Measurements from ENCODE around the gene MPG.

DNA sequence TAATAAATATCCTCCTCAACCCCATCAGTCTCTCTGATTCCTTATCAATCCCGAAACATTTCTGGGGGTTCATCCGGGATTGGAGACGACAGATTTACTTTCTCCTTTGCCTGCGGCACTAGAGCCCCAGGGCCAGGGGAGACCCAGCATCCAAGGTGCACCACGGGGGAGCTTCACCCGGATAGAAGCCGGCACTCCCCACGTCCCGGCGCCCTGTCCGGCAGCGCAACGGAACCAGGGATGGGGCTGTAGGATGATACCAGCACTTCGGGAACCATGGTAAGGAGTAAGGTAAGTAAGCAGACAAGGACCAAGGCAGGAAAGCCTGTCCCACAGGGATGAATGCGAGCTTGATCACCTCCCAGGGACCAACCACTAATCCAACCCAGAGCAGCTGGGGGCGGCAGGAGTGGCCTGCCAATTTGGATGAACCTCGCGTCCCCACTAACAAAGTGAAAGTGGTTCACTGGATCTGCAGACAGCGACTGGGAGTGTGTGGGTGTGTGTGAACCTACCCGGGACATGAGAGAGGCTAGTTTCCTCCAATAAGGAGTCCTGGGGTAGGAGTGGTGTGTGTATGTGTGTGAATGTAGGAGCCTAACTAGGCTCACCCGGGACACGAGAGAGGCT lies 36.5 kb upstream of the MPG start:
- TF ChIP-seq, protein P1, sequence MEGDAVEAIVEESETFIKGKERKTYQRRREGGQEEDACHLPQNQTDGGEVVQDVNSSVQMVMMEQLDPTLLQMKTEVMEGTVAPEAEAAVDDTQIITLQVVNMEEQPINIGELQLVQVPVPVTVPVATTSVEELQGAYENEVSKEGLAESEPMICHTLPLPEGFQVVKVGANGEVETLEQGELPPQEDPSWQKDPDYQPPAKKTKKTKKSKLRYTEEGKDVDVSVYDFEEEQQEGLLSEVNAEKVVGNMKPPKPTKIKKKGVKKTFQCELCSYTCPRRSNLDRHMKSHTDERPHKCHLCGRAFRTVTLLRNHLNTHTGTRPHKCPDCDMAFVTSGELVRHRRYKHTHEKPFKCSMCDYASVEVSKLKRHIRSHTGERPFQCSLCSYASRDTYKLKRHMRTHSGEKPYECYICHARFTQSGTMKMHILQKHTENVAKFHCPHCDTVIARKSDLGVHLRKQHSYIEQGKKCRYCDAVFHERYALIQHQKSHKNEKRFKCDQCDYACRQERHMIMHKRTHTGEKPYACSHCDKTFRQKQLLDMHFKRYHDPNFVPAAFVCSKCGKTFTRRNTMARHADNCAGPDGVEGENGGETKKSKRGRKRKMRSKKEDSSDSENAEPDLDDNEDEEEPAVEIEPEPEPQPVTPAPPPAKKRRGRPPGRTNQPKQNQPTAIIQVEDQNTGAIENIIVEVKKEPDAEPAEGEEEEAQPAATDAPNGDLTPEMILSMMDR (IDR thresholded peaks at IDR 0.05; ENCODE audit: insufficient read depth, low read depth, low read length) = no peak
- TF ChIP-seq EZH2 (IDR thresholded peaks at IDR 0.05; ENCODE audit: insufficient read depth, low read length) = no peak
